WTC11 (cell line): Measurements from ENCODE around the gene KCTD4. TPM values are rescaled to one million over a fixed set of nuclear protein-coding genes. Genes with fewer than 3 reads are reported as not detected.

Experiments used
- ATAC-seq: fragments of 200-7000 bp; cut with Tn5 transposase; 2 replicates; pipeline ENCODE4 v1.10.0; 2021; ENCODE audit warnings: mild to moderate bottlenecking, moderate library complexity
- CTCF ChIA-PET: fragments of 300-600 bp; sonication (Branson Sonifier 250); formaldehyde crosslinking; loops from one replicate; lab custom pipeline; 2021; ENCODE audit warnings: antibody characterized with exemption; lab: Charles Lee
- POLR2A ChIA-PET: fragments of 350-600 bp; sonication (Branson Sonifier 250); formaldehyde crosslinking; loops from one replicate; lab custom pipeline; 2021; ENCODE audit warnings: antibody characterized with exemption; lab: Charles Lee
- DNase-seq: peaks from one replicate; pipeline ENCODE4 v3.0.0; 2021; ENCODE audit warnings: low spot score
- H3K27ac Mint-ChIP-seq: 2 replicates; pipeline ENCODE4 v1.8.0; 2021; ENCODE audit warnings: mixed read lengths
- H3K27me3 Mint-ChIP-seq: 2 replicates; pipeline ENCODE4 v1.8.0; 2021; ENCODE audit warnings: low read depth, mild to moderate bottlenecking, moderate library complexity, mixed read lengths
- H3K36me3 Mint-ChIP-seq: 2 replicates; pipeline ENCODE4 v1.8.0; 2021; ENCODE audit warnings: mixed read lengths
- H3K4me1 Mint-ChIP-seq: 2 replicates; pipeline ENCODE4 v1.8.0; 2022; ENCODE audit warnings: mixed read lengths
- H3K4me3 Mint-ChIP-seq: 2 replicates; pipeline ENCODE4 v1.8.0; 2021; ENCODE audit warnings: mild to moderate bottlenecking, moderate library complexity, mixed read lengths
- H3K9me3 Mint-ChIP-seq: 2 replicates; pipeline ENCODE4 v1.8.0; 2021; ENCODE audit warnings: mixed read lengths
- CREB1 ChIP-seq: sonication (generic); formaldehyde crosslinking; IDR thresholded peaks from 2 replicates; pipeline ENCODE4 v1.8.0; 2023; ENCODE audit warnings: mild to moderate bottlenecking, missing genetic modification reagents
- GRHL2 ChIP-seq: fragments of 250-450 bp; sonication (Bioruptor Pico); IDR thresholded peaks from 2 replicates; pipeline ENCODE4 v1.8.0; 2022; ENCODE audit warnings: mild to moderate bottlenecking, moderate library complexity; ENCODE audit not compliant: insufficient replicate concordance, severe bottlenecking
- MXD4 ChIP-seq: fragments of 250-450 bp; sonication (Bioruptor Pico); IDR thresholded peaks from 2 replicates; pipeline ENCODE4 v1.8.0; 2021; ENCODE audit warnings: mild to moderate bottlenecking, moderate library complexity, borderline replicate concordance
- MYBL2 ChIP-seq: sonication (generic); formaldehyde crosslinking; IDR thresholded peaks from 2 replicates; pipeline ENCODE4 v1.8.1; 2023; ENCODE audit warnings: mild to moderate bottlenecking, moderate library complexity, missing genetic modification reagents
- NFATC4 ChIP-seq: fragments of 250-450 bp; sonication (Bioruptor Pico); IDR thresholded peaks from 2 replicates; pipeline ENCODE4 v1.9.0; 2021; ENCODE audit warnings: mild to moderate bottlenecking
- NR3C1 ChIP-seq: sonication (generic); formaldehyde crosslinking; conservative IDR thresholded peaks from 2 replicates; pipeline ENCODE4 v1.8.1; 2023; ENCODE audit warnings: low read depth, mild to moderate bottlenecking, missing genetic modification reagents
- RORB ChIP-seq: fragments of 250-450 bp; sonication (Bioruptor Pico); IDR thresholded peaks from 2 replicates; pipeline ENCODE4 v1.9.0; 2021; ENCODE audit warnings: mild to moderate bottlenecking
- SMAD4 ChIP-seq: sonication (generic); formaldehyde crosslinking; IDR thresholded peaks from 2 replicates; pipeline ENCODE4 v1.8.0; 2022; ENCODE audit warnings: mild to moderate bottlenecking, missing genetic modification reagents
- SOX15 ChIP-seq: fragments of 250-450 bp; sonication (Bioruptor Pico); IDR thresholded peaks from 2 replicates; pipeline ENCODE4 v1.9.0; 2021; ENCODE audit warnings: mild to moderate bottlenecking
- ZBTB21 ChIP-seq: sonication (generic); formaldehyde crosslinking; IDR thresholded peaks from 2 replicates; pipeline ENCODE4 v1.8.1; 2023; ENCODE audit warnings: mild to moderate bottlenecking, missing genetic modification reagents, borderline replicate concordance
- ZNF232 ChIP-seq: sonication (generic); formaldehyde crosslinking; IDR thresholded peaks from 2 replicates; pipeline ENCODE4 v1.8.0; 2022; ENCODE audit warnings: mild to moderate bottlenecking, missing genetic modification reagents
- ZNF416 ChIP-seq: fragments of 250-450 bp; sonication (Bioruptor Pico); IDR thresholded peaks from 2 replicates; pipeline ENCODE4 v1.9.0; 2021; ENCODE audit warnings: mild to moderate bottlenecking, inconsistent platforms
- total RNA-seq: library from RNA; stranded (reverse); gene quantifications from 3 replicates; pipeline ENCODE4 v1.2.3, GENCODE V29; 2021
- TF ChIP-seq, protein P1 (sequence below): fragments of 200-600 bp; IDR thresholded peaks from 2 replicates; pipeline ENCODE4 v1.8.0; 2022; ENCODE audit warnings: antibody characterized with exemption
- TF ChIP-seq, protein P2 (sequence below): sonication (generic); formaldehyde crosslinking; IDR thresholded peaks from 2 replicates; pipeline ENCODE4 v1.8.1; 2022; ENCODE audit warnings: low read depth, mild to moderate bottlenecking, moderate library complexity, missing genetic modification reagents, borderline replicate concordance
- TF ChIP-seq, protein P3 (sequence below): fragments of 250-450 bp; sonication (Bioruptor Pico); IDR thresholded peaks from 2 replicates; pipeline ENCODE4 v2.1.2; 2022; ENCODE audit warnings: mild to moderate bottlenecking, moderate library complexity
- TF ChIP-seq, protein P4 (sequence below): sonication (generic); formaldehyde crosslinking; IDR thresholded peaks from 2 replicates; pipeline ENCODE4 v1.8.1; 2022; ENCODE audit warnings: mild to moderate bottlenecking, missing genetic modification reagents, moderate library complexity, borderline replicate concordance
- TF ChIP-seq, protein P5 (sequence below): sonication (generic); formaldehyde crosslinking; IDR thresholded peaks from 2 replicates; pipeline ENCODE4 v1.8.0; 2023; ENCODE audit warnings: mild to moderate bottlenecking, missing genetic modification reagents

KCTD4 gene
- total RNA-seq, 1 experiment from 2014 or later, result not detected

DNA sequence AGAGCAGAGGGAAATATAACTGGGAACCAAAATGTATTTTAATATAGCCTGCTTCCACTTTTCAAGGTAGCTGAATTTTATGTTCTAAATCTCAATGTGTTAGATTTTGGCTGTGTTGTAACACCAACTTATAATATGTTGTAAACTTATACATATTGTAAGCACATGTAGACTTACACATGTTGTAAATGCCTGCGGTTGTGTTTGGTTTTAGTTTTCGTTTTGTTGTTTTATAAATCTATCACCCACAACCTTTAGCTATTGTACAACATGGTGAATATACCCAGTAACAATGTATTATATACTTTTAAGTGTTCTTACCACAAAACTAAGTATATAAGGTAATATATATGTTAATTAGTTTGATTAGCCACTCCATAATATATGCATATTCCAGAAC, 15.6 kb downstream of the KCTD4 start:
- Mint-ChIP-seq H3K4me3 (no peak overlapping the region), H3K36me3 (peaks cover 6% of the 10 kb centered on the region), H3K27ac (no peak overlapping the region), H3K4me1 (no peaks in the 10 kb centered on the region), H3K27me3 (no peaks in the 10 kb centered on the region), H3K9me3 (peaks cover 8% of the 10 kb centered on the region; the same call in 1 of the 2 replicates)
- ChIA-PET POLR2A (interaction anchor here (0.6 kb wide), 1 partner anchor 61 kb away, joined by 4 read pairs; no protein-coding TSS in a partner anchor), CTCF (interaction anchor here (1.0 kb wide), 1 partner anchor 96 kb away, joined by 3 read pairs; no protein-coding TSS in a partner anchor)
- DNase-seq (no peak), ATAC-seq (no peak)
- TF ChIP-seq SOX15 (CRISPR knock-in tag) (no peak), RORB (CRISPR knock-in tag) (no peak), GRHL2 (no peak), ZNF416 (CRISPR knock-in tag) (no peak), MXD4 (no peak), CREB1 (CRISPR knock-in tag) (no peak), ZNF232 (CRISPR knock-in tag) (no peak), NFATC4 (CRISPR knock-in tag) (no peak), MYBL2 (CRISPR knock-in tag) (no peak)
- TF ChIP-seq, protein P1, sequence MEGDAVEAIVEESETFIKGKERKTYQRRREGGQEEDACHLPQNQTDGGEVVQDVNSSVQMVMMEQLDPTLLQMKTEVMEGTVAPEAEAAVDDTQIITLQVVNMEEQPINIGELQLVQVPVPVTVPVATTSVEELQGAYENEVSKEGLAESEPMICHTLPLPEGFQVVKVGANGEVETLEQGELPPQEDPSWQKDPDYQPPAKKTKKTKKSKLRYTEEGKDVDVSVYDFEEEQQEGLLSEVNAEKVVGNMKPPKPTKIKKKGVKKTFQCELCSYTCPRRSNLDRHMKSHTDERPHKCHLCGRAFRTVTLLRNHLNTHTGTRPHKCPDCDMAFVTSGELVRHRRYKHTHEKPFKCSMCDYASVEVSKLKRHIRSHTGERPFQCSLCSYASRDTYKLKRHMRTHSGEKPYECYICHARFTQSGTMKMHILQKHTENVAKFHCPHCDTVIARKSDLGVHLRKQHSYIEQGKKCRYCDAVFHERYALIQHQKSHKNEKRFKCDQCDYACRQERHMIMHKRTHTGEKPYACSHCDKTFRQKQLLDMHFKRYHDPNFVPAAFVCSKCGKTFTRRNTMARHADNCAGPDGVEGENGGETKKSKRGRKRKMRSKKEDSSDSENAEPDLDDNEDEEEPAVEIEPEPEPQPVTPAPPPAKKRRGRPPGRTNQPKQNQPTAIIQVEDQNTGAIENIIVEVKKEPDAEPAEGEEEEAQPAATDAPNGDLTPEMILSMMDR, result no peak
- TF ChIP-seq, protein P2, sequence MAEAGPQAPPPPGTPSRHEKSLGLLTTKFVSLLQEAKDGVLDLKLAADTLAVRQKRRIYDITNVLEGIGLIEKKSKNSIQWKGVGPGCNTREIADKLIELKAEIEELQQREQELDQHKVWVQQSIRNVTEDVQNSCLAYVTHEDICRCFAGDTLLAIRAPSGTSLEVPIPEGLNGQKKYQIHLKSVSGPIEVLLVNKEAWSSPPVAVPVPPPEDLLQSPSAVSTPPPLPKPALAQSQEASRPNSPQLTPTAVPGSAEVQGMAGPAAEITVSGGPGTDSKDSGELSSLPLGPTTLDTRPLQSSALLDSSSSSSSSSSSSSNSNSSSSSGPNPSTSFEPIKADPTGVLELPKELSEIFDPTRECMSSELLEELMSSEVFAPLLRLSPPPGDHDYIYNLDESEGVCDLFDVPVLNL (CRISPR knock-in tag), result no peak
- TF ChIP-seq, protein P3, sequence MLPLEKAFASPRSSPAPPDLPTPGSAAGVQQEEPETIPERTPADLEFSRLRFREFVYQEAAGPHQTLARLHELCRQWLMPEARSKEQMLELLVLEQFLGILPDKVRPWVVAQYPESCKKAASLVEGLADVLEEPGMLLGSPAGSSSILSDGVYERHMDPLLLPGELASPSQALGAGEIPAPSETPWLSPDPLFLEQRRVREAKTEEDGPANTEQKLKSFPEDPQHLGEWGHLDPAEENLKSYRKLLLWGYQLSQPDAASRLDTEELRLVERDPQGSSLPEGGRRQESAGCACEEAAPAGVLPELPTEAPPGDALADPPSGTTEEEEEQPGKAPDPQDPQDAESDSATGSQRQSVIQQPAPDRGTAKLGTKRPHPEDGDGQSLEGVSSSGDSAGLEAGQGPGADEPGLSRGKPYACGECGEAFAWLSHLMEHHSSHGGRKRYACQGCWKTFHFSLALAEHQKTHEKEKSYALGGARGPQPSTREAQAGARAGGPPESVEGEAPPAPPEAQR (CRISPR knock-in tag), result no peak

DNA sequence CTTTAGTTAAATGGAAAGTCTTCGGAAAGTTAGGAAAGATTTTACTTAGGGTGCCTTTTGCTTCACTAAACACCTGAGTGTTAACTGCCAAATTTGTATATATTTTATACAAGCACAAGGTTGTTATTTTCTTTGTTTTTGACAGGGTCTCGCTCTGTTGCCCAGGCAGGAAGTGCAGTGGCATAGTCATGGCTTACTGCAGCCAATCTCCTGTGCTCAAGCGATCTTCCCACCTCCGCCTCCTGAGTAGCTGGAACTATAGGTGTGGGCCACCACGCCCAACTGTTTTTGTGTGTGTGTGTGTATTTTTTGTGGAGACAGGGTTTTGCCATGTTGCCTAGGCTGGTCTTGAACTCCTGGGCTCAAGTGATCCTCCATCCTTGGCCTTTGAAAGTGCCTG, 16.2 kb downstream of the KCTD4 start:
- H3K4me1 Mint-ChIP-seq, result no peaks in the 10 kb centered on the region
- DNase-seq (no peak), ATAC-seq (no peak)
- no peak overlapping the region for H3K27ac Mint-ChIP-seq
- H3K36me3 Mint-ChIP-seq, result peaks cover 6% of the 10 kb centered on the region
- H3K4me3 Mint-ChIP-seq, result no peak overlapping the region
- no peak for TF ChIP-seq ZBTB21 (CRISPR knock-in tag)
- TF ChIP-seq, protein P4, sequence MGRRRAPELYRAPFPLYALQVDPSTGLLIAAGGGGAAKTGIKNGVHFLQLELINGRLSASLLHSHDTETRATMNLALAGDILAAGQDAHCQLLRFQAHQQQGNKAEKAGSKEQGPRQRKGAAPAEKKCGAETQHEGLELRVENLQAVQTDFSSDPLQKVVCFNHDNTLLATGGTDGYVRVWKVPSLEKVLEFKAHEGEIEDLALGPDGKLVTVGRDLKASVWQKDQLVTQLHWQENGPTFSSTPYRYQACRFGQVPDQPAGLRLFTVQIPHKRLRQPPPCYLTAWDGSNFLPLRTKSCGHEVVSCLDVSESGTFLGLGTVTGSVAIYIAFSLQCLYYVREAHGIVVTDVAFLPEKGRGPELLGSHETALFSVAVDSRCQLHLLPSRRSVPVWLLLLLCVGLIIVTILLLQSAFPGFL (CRISPR knock-in tag), result no peak
- TF ChIP-seq, protein P5, sequence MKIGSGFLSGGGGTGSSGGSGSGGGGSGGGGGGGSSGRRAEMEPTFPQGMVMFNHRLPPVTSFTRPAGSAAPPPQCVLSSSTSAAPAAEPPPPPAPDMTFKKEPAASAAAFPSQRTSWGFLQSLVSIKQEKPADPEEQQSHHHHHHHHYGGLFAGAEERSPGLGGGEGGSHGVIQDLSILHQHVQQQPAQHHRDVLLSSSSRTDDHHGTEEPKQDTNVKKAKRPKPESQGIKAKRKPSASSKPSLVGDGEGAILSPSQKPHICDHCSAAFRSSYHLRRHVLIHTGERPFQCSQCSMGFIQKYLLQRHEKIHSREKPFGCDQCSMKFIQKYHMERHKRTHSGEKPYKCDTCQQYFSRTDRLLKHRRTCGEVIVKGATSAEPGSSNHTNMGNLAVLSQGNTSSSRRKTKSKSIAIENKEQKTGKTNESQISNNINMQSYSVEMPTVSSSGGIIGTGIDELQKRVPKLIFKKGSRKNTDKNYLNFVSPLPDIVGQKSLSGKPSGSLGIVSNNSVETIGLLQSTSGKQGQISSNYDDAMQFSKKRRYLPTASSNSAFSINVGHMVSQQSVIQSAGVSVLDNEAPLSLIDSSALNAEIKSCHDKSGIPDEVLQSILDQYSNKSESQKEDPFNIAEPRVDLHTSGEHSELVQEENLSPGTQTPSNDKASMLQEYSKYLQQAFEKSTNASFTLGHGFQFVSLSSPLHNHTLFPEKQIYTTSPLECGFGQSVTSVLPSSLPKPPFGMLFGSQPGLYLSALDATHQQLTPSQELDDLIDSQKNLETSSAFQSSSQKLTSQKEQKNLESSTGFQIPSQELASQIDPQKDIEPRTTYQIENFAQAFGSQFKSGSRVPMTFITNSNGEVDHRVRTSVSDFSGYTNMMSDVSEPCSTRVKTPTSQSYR (CRISPR knock-in tag), result no peak
- TF ChIP-seq NR3C1 (CRISPR knock-in tag), result no peak
- TF ChIP-seq SMAD4 (CRISPR knock-in tag), result no peak
- no peaks in the 10 kb centered on the region for H3K27me3 Mint-ChIP-seq
- ChIA-PET CTCF (no interaction called here), POLR2A (interaction anchor here (0.6 kb wide), 1 partner anchor 62 kb away, joined by 4 read pairs; no protein-coding TSS in a partner anchor)
- peaks cover 8% of the 10 kb centered on the region; the same call in 1 of the 2 replicates for H3K9me3 Mint-ChIP-seq
